ENCODE measurements around the gene ACKR1. TPM values are rescaled to one million over a fixed set of nuclear protein-coding genes. Genes with fewer than 3 reads are reported as not detected.

Gene ACKR1
- polyA plus RNA-seq, 4 donors: 0.13 to 2.5 (median 0.38) TPM

- DNase-seq (ENCODE audit: low read depth in 4 of 4, low spot score in 3 of 4): no peak
These were observed 17.6 kb upstream of the ACKR1 start for GRCh38 chr1:159187033-159187432.

GRCh38 chr1:159187647-159188374 is 16.9 kb upstream of the ACKR1 start:
- DNase-seq (ENCODE audit: low read depth in 4 of 4, low spot score in 3 of 4): no peak

- DNase-seq (ENCODE audit: low read depth in 4 of 4, low spot score in 3 of 4): peak in 2 of 4 donors; percentile 29 to 45
These were observed 16.3 kb upstream of the ACKR1 start for GRCh38 chr1:159188375-159188788.

- no peak for DNase-seq (ENCODE audit: low read depth in 4 of 4, low spot score in 3 of 4)
These were observed 14.2 kb upstream of the ACKR1 start for GRCh38 chr1:159190441-159190840.

GRCh38 chr1:159196543-159196942 is 8.1 kb upstream of the ACKR1 start:
- DNase-seq (ENCODE audit: low read depth in 4 of 4, low spot score in 3 of 4): no peak

GRCh38 chr1:159197561-159198557 is 6.8 kb upstream of the ACKR1 start:
- DNase-seq (ENCODE audit: low read depth in 4 of 4, low spot score in 3 of 4): peak in 2 of 4 donors; percentile 40 to 50

- no peak for DNase-seq (ENCODE audit: low read depth in 4 of 4, low spot score in 3 of 4)
These were observed 4.8 kb upstream of the ACKR1 start for GRCh38 chr1:159199901-159200300.

GRCh38 chr1:159200769-159201168 is 3.9 kb upstream of the ACKR1 start:
- DNase-seq (ENCODE audit: low read depth in 4 of 4, low spot score in 3 of 4): no peak

- no peak for DNase-seq (ENCODE audit: low read depth in 4 of 4, low spot score in 3 of 4)
These were observed 3.0 kb upstream of the ACKR1 start for GRCh38 chr1:159201642-159202041.

- no peak for DNase-seq (ENCODE audit: low read depth in 4 of 4, low spot score in 3 of 4)
These were observed 1.1 kb upstream of the ACKR1 start for GRCh38 chr1:159203610-159204009.

- no peak for DNase-seq (ENCODE audit: low read depth in 4 of 4, low spot score in 3 of 4)
These were observed 550 bp downstream of the ACKR1 start for GRCh38 chr1:159205225-159205624.

- DNase-seq (ENCODE audit: low read depth in 4 of 4, low spot score in 3 of 4): no peak
These were observed 1.4 kb downstream of the ACKR1 start for GRCh38 chr1:159206110-159206509.

GRCh38 chr1:159207080-159207479 is 2.4 kb downstream of the ACKR1 start:
- DNase-seq (ENCODE audit: low read depth in 4 of 4, low spot score in 3 of 4): no peak

- no peak for DNase-seq (ENCODE audit: low read depth in 4 of 4, low spot score in 3 of 4)
These were observed 3.1 kb downstream of the ACKR1 start for GRCh38 chr1:159207774-159208173.

- DNase-seq (ENCODE audit: low read depth in 4 of 4, low spot score in 3 of 4): no peak
These were observed 3.6 kb downstream of the ACKR1 start for GRCh38 chr1:159208175-159208825.

GRCh38 chr1:159209061-159209460 is 4.4 kb downstream of the ACKR1 start:
- no peak for DNase-seq (ENCODE audit: low read depth in 4 of 4, low spot score in 3 of 4)

GRCh38 chr1:159211331-159212136 is 6.9 kb downstream of the ACKR1 start:
- no peak for DNase-seq (ENCODE audit: low read depth in 4 of 4, low spot score in 3 of 4)

- DNase-seq (ENCODE audit: low read depth in 4 of 4, low spot score in 3 of 4): no peak
These were observed 7.9 kb downstream of the ACKR1 start for GRCh38 chr1:159212596-159212995.

GRCh38 chr1:159214149-159214760 is 9.6 kb downstream of the ACKR1 start:
- DNase-seq (ENCODE audit: low read depth in 4 of 4, low spot score in 3 of 4): no peak

Measured in left renal pelvis (tissue), 4 donors.